Fibroblast of lung (primary cell): ENCODE data around the gene TPD52L1.

Experiments
- CTCF ChIP-seq, 2 donors: IDR thresholded peaks in 1 of 2; conservative IDR thresholded peaks in 1 of 2; 1 replicate in 1 of 2; 2 replicates in 1 of 2; pipeline ENCODE4 v1.5.1; 2011 to 2012; ENCODE audit warnings: low read length in 2 of 2, control low read depth in 1 of 2, inconsistent platforms in 1 of 2, low read depth in 1 of 2, mild to moderate bottlenecking in 1 of 2
- EZH2 ChIP-seq: IDR thresholded peaks from 2 replicates; pipeline ENCODE4 v1.5.1; 2012; ENCODE audit warnings: low read length, control low read depth, mild to moderate bottlenecking; ENCODE audit errors: missing control alignments

GRCh38 chr6:125206389-125206788 is 52.8 kb downstream of the TPD52L1 start:
- TF ChIP-seq CTCF (conservative IDR thresholded peaks at IDR 0.05 in 1 of 2, IDR thresholded peaks at IDR 0.05 in 1 of 2; ENCODE audit: low read depth in 1 of 2, low read length in 2 of 2) = no peak
- no peak for TF ChIP-seq EZH2
